ENCODE results near the gene NOXO1.

Gene NOXO1

DNA sequence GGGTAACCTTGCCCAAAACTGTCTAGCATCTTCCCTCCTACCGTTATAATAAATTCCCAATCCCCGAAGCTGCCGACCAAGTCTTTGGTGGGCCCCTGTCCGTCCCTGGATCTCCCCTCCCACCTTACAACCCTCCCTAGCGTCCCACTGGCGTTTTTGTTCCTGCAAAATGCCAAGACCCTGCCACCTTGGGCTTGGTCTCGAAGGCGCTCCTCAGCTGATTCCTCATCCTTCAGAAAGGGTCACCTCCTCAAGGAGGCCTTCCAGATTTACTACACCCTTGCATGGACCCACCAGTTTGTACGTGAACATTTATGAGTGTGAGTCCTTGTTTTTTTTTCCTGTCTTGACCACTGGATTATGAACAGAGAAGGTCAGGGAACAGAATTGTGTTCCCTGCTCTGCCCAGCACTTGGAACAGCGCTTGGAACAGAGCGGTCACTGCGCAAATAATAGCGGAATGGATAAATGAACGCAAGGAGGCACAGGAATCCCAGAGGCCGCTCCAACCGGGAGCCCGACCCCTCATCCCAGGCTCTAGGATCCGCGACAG lies 1.8 kb upstream of the NOXO1 start:
- TF ChIP-seq, protein P1, sequence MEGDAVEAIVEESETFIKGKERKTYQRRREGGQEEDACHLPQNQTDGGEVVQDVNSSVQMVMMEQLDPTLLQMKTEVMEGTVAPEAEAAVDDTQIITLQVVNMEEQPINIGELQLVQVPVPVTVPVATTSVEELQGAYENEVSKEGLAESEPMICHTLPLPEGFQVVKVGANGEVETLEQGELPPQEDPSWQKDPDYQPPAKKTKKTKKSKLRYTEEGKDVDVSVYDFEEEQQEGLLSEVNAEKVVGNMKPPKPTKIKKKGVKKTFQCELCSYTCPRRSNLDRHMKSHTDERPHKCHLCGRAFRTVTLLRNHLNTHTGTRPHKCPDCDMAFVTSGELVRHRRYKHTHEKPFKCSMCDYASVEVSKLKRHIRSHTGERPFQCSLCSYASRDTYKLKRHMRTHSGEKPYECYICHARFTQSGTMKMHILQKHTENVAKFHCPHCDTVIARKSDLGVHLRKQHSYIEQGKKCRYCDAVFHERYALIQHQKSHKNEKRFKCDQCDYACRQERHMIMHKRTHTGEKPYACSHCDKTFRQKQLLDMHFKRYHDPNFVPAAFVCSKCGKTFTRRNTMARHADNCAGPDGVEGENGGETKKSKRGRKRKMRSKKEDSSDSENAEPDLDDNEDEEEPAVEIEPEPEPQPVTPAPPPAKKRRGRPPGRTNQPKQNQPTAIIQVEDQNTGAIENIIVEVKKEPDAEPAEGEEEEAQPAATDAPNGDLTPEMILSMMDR (IDR thresholded peaks at IDR 0.05; ENCODE audit: low read length, missing control alignments): no peak
- peak overlapping the region; percentile 51 for H3K4me3 ChIP-seq (replicated peaks; ENCODE audit: low read depth, low read length)
- DNase-seq (ENCODE audit: low read depth): no peak

DNA sequence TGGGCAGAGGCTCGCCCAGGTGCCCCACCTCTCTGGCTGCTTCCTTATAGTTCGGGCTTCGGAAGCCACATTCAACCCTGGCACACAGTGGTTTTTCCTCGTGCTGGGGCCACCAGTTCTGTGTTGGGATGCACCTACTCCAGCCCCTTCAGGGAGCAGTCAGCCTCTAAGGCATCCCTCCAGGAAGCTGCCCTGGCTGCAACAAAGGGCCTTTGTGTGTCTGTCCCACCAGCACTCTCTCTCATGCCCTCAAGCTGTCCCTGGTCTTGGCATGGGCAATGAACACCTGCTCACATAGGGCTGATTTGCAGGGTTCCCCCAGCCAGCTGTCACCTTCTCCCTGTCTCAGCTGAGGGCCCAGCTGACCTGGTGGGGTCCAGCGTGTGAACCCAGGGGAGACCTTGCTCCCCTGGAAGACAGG lies 754 bp upstream of the NOXO1 start:
- H3K4me3 ChIP-seq (replicated peaks; ENCODE audit: low read depth, low read length): no peak overlapping the region
- TF ChIP-seq, protein P1 (IDR thresholded peaks at IDR 0.05; ENCODE audit: low read length, missing control alignments): no peak
- DNase-seq (ENCODE audit: low read depth): no peak

DNA sequence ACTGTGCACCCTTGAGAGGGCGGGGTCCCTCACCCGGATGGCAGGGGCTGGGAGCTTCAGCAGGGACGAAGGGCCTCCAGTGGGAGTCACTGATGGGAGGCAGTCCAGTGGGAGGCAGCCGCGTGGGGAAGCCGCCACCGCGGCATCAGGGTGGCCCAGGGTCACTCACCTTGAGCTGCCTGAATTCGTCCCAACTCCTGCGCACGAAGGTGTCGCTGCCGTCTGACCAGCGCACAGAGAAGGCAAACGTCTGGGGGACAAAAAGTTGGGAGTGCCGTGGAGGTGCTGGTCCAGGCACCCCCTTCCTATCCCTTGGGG lies 540 bp downstream of the NOXO1 start:
- TF ChIP-seq, protein P1 (IDR thresholded peaks at IDR 0.05; ENCODE audit: low read length, missing control alignments): no peak
- DNase-seq (ENCODE audit: low read depth): no peak
- H3K4me3 ChIP-seq (replicated peaks; ENCODE audit: low read depth, low read length): no peak overlapping the region

DNA sequence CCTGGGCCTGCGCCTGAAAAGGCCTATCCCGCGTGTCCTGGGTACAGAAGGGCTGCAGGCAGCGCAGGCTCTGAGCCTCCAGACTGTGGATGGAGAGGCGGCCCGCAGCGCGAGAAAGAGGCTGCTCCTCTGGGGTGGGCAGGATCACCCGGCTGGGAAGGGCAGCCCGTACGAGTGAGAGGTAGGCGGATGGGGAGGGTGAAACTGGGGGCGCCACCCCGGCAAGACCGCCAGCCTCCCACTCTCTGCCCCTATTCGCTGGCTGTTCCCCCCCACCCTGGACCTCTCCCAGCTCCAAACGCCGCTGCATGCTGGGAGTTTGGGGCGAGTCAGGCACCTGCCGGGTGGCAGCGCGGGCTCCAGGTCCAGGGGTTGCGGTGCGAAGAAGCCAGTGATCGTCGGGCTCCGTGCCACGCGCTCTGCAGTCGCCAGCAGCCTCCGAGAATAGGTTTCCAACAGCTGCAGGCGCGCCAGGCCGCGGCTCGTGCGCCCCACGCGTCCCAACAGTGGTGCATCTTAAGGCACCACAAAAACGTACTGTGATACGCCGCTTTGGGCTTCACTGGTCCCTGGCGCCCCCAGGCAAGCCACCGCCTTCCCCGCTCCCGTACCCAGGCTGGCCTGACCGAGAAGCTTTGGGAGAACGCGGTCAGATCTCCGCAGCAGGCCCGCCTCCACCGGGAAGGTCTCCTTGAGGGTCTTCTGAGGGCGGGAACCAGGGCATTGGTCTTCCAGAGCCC lies 1.1 kb downstream of the NOXO1 start:
- no peak overlapping the region for H3K4me3 ChIP-seq (replicated peaks; ENCODE audit: low read depth, low read length)
- TF ChIP-seq, protein P1 (IDR thresholded peaks at IDR 0.05; ENCODE audit: low read length, missing control alignments): no peak

DNA sequence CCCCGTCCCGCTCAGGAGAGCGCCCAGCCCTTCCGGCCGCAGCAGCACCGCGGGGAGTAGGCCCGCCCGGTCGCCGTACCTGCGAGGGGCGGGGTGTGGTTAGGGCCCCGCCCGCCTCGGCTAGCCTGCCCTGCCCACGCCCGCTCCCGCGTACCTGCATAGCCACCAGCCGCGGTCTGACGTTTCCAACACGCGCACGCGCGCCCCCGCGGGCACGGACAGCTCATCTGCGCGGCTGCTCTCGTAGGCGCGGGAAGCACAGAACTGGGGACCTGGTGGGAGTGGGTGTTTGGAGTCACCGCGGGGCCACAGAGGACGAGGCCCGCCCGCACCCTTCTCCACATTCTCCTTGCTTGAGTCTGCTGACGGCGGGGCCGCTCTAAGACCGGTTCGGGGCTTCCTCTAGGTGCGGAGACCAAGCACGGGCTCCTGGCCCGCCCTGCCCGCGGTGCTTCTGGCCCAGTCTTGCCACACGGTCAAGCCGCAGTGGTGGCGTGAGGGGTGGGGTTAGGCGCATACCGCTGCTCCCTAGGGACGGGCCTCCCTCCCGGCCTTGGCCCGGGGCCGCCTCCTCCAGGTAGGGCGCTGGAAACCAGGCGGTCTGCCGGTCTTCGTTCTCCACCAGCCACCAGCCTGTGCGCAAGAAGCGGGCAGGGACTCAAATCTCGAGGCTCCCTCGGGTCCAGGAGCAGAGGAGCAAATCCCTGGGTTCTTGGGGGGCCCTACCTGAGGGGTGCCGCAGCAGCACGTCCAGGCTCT lies 1.8 kb downstream of the NOXO1 start:
- TF ChIP-seq, protein P1 (IDR thresholded peaks at IDR 0.05; ENCODE audit: low read length, missing control alignments): no peak
- DNase-seq (ENCODE audit: low read depth): no peak
- no peak overlapping the region for H3K4me3 ChIP-seq (replicated peaks; ENCODE audit: low read depth, low read length)

More for the DNA sequence above, 1.1 kb downstream of the NOXO1 start:
- DNase-seq (ENCODE audit: low read depth): no peak

DNA sequence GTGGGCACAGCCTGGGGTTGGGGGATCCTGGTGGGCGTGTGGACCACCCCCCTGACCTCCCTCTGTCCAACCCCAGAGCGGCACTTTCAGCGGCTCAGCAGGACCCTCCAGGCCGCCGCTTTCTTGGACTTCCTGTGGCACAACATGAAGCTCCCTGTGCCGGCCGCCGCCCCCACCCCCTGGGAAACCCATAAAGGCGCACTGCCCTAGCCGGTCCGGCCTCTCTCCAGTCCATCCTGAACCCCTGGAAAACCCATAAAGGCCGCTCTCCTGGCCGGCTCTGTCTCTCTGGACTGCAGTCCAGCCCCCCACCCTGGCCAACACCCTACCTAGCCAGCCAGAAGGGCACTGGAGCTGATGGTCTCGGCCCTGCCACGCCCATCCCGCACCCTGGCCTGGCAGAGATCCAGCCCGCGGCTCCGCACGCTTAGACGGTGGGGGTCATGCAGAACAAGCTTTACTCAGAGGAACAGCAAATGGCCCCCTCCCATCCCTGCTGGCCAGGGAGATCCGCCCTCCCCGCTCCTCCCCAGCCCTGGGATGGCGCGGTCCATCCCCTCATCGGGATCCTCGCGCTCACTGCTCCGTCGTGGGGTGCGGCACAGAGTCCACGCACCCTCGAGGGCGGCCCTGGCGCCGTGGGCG lies 2.7 kb downstream of the NOXO1 start:
- no peak overlapping the region for H3K4me3 ChIP-seq (replicated peaks; ENCODE audit: low read depth, low read length)
- TF ChIP-seq, protein P1 (IDR thresholded peaks at IDR 0.05; ENCODE audit: low read length, missing control alignments): no peak
- no peak for DNase-seq (ENCODE audit: low read depth)
